Stimulated activated CD8-positive, alpha-beta memory T cell treated with anti-CD3 and anti-CD28 coated beads, Interleukin-15, amount 100 ng/mL, for 48 hours (primary cell): ENCODE data around the gene PRKN.
"Not testable (repeated sequence)": the region's sequence is repeated elsewhere in the genome, so short reads cannot be mapped to it uniquely, and the experiment has no call there.

Source experiments
- DNase-seq, 2 donors: peaks; one replicate each; pipeline ENCODE4 v3.0.0-alpha.2; 2020; ENCODE audit warnings: low read depth in 2 of 2

Gene PRKN

DNA sequence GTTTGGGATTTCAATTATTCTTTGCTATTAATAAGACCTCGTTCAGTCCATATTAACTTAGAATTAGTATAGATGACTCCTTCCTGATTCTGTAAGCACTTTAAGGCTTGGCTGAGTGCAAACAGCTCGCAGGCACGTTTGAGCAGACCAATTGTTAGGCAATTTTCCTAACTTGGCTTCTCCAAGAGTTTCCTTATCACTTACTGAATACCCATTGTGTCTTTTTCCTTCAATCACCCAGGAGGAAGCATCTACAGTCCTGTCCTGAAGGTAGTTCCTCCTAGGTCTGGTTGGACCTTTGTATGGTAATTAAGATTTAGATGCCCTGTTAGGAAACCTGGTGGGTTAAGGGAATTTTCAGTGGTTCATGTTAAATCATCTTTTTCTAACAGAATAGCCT, 1414.1 kb downstream of the PRKN start:
- DNase-seq: not testable (repeated sequence)

DNA sequence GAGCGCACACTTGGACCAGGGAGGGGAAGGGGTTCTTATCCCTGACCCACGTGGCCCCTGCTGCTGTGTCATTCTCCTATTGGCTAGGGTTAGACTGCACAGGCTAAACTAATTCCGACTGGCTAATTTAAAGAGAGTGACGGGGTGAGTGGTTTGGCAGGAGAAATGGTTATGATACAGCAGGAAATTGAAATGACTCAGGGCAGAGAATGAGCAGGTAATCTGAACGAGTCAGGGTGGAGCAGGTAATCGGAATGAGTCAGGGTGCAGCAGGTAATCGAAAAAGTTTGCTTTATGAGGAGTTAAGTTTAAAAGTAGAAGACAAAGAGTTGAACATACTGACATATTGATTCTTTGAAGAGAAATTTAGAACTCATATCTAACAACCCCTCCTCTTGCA, 1417.8 kb downstream of the PRKN start:
- DNase-seq: not testable (repeated sequence)

GRCh38 chr6:161308075-161308655, 1419.4 kb downstream of the PRKN start:
- DNase-seq: no peak

DNA sequence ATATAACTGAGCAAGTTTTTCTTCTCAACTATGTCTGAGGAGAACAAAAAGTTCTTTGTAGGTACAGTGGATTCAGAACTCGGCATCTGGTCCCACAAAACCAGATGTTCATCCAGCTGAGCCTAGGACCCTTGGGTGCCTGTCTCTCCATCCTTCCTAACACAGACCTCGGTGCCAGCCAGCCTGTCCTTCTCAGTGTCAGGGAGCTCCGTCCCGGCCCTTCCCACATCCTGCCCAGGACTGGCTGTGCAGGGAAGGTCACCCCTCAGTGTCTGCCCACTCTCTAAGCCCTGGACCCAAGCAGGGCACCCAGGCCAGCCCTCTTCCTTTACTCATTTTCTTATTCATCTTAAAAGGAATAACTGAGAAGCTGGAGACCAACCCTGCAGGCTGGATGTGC, 1421.7 kb downstream of the PRKN start:
- DNase-seq: no peak

- no peak for DNase-seq
Observed at GRCh38 chr6:161303628-161304340, 1423.8 kb downstream of the PRKN start.

DNA sequence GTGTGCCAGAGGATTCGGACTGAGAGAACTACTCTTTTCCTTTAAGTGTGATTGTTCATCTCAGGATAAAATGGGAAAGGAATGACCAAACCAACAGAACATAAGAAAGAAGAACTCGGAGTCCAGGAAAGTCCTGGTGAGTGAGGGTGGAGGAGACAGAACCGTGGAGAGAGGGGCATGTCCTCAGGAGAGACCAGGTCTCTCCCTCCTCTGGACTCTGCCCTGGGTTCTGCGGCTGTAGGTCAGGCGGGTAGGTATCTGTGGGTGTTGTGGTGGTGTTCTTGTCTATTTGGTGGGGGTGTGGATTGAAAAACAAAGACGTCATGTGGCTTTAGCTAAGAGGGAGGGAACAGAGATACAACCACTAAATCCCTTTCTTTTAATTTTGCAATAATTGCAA, 1424.6 kb downstream of the PRKN start:
- no peak for DNase-seq

- no peak for DNase-seq
Observed at GRCh38 chr6:161301338-161301737, 1426.2 kb downstream of the PRKN start.

GRCh38 chr6:161300823-161301222, 1426.7 kb downstream of the PRKN start:
- no peak for DNase-seq

DNA sequence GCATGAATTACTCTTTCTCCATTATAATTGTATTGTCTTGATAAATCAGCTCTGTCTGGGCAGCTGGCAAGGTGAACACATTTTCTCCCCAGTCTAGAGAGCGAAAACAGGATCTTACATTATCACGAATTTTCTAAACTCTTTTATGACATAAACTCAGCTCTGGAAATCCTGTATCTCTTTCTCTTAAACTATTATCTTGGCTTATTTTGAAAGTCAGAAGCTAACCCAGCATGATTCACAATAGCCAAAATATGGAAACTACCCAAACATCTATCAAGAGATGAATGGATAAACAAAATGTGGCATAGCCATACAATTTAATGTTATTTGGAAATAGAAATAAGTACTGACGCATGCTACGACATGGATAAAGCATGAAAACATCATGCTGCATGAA, 1427.8 kb downstream of the PRKN start:
- DNase-seq: no peak
